H1 (cell line): ENCODE data around the gene DAAM1. TPM values are rescaled to one million over a fixed set of nuclear protein-coding genes. Genes with fewer than 3 reads are reported as not detected.

Experiments used
- CTCF ChIA-PET: fragments of 300-600 bp; sonication (Branson Sonifier 250); formaldehyde crosslinking; loops from one replicate; lab custom pipeline; 2021; ENCODE audit not compliant: partially characterized antibody; lab: Charles Lee
- POLR2A ChIA-PET: fragments of 300-600 bp; sonication (Branson Sonifier 250); formaldehyde crosslinking; loops from one replicate; lab custom pipeline; 2021; ENCODE audit warnings: inconsistent platforms; ENCODE audit not compliant: partially characterized antibody; lab: Charles Lee
- DNase-seq, 2 experiments: peaks; one replicate each; pipeline versions ENCODE4 v3.0.0 to v3.0.0-alpha.2; 2010 to 2022; ENCODE audit warnings: low spot score in 2 of 2, low read depth in 1 of 2, mixed read lengths in 1 of 2
- FAIRE-seq: peaks from 2 replicates; lab custom pipeline; 2011; peaks lifted over from hg19 to GRCh38; lab: Jason Lieb, UNC
- H2AFZ ChIP-seq: 2 replicates; pipeline ENCODE4 v1.8.1; 2012; ENCODE audit warnings: low read length, inconsistent platforms
- H2AK5ac ChIP-seq: 2 replicates; pipeline ENCODE4 v1.6.1; 2013; ENCODE audit warnings: low read depth, low read length
- H2BK120ac ChIP-seq: replicated peaks from 2 replicates; pipeline ENCODE3; 2013; ENCODE audit warnings: low read depth, low read length, inconsistent platforms
- H2BK12ac ChIP-seq: 2 replicates; pipeline ENCODE4 v1.6.1; 2013; ENCODE audit warnings: low read depth, low read length
- H2BK15ac ChIP-seq: 2 replicates; pipeline ENCODE4 v1.6.1; 2013; ENCODE audit warnings: low read length
- H2BK20ac ChIP-seq: 2 replicates; pipeline ENCODE4 v1.6.1; 2013; ENCODE audit warnings: low read length
- H2BK5ac ChIP-seq: 2 replicates; pipeline ENCODE4 v1.6.1; 2013; ENCODE audit warnings: low read depth, low read length
- H3K14ac ChIP-seq: 2 replicates; pipeline ENCODE4 v1.6.1; 2013; ENCODE audit warnings: inconsistent platforms; ENCODE audit not compliant: insufficient read length
- H3K18ac ChIP-seq: 2 replicates; pipeline ENCODE4 v1.6.1; 2013; ENCODE audit warnings: low read length; ENCODE audit errors: extremely low read depth
- H3K23ac ChIP-seq: 2 replicates; pipeline ENCODE4 v1.6.1; 2013; ENCODE audit warnings: inconsistent platforms; ENCODE audit not compliant: insufficient read length
- H3K23me2 ChIP-seq: 2 replicates; pipeline ENCODE4 v1.6.1; 2013; ENCODE audit warnings: low read depth, low read length
- H3K27ac ChIP-seq: 2 replicates; pipeline ENCODE4 v1.6.1; 2011; ENCODE audit warnings: low read depth, low read length, inconsistent platforms
- H3K27me3 ChIP-seq, 4 experiments: replicated peaks in 1 of 4; 1 replicate in 1 of 4; 2 replicates in 3 of 4; pipeline versions ENCODE4 v1.6.1 to v1.8.1; 2011 to 2013; ENCODE audit warnings: low read length in 3 of 4, mild to moderate bottlenecking in 3 of 4, inconsistent platforms in 2 of 4, mixed read lengths in 2 of 4, moderate library complexity in 1 of 4; ENCODE audit not compliant: control insufficient read depth in 3 of 4, insufficient read depth in 3 of 4; ENCODE audit errors: extremely low read depth in 1 of 4
- H3K36me3 ChIP-seq, 4 experiments: 2 replicates each; pipeline versions ENCODE4 v1.6.1 to v1.8.1; 2011 to 2013; ENCODE audit warnings: mild to moderate bottlenecking in 4 of 4, low read length in 3 of 4, moderate library complexity in 2 of 4, control low read depth in 1 of 4, inconsistent platforms in 1 of 4; ENCODE audit not compliant: insufficient read depth in 4 of 4, control insufficient read depth in 2 of 4
- H3K4ac ChIP-seq: replicated peaks from 2 replicates; pipeline ENCODE3; 2013; ENCODE audit warnings: low read length, low read depth, mixed read lengths, inconsistent platforms; ENCODE audit not compliant: insufficient read length
- H3K4me1 ChIP-seq, 4 experiments: replicated peaks in 1 of 4; 1 replicate in 1 of 4; 2 replicates in 3 of 4; pipeline versions ENCODE4 v1.6.1 to v1.8.1; 2011 to 2013; ENCODE audit warnings: low read length in 3 of 4, inconsistent platforms in 2 of 4, mixed read lengths in 1 of 4; ENCODE audit not compliant: insufficient read depth in 4 of 4, control insufficient read depth in 3 of 4
- H3K4me2 ChIP-seq, 2 experiments: 2 replicates each; pipeline versions ENCODE4 v1.6.1 to v1.8.1; 2011 to 2013; ENCODE audit warnings: low read depth in 2 of 2, low read length in 2 of 2, control low read depth in 1 of 2, inconsistent platforms in 1 of 2, mild to moderate bottlenecking in 1 of 2; ENCODE audit not compliant: insufficient read depth in 1 of 2
- H3K4me3 ChIP-seq, 4 experiments: fragments of 200-600, 300-600 bp in 1 of 4; sonication (generic), shearing (Covaris generic), sonication (Bioruptor Twin) in 1 of 4; 2 replicates each; pipeline versions ENCODE4 v1.5.1 to v1.8.1; 2011 to 2016; ENCODE audit warnings: low read length in 4 of 4, low read depth in 3 of 4, control low read depth in 2 of 4, inconsistent platforms in 2 of 4, mild to moderate bottlenecking in 2 of 4, mixed read lengths in 1 of 4, moderate library complexity in 1 of 4; ENCODE audit not compliant: insufficient read depth in 2 of 4; ENCODE audit errors: extremely low read depth in 1 of 4
- H3K56ac ChIP-seq: replicated peaks from 2 replicates; pipeline ENCODE3; 2013; ENCODE audit warnings: low read depth, mild to moderate bottlenecking, mixed read lengths, low read length, inconsistent platforms; ENCODE audit not compliant: insufficient read length
- H3K79me1 ChIP-seq: 2 replicates; pipeline ENCODE4 v1.6.1; 2013; ENCODE audit warnings: low read depth, low read length, control low read depth
- H3K79me2 ChIP-seq, 2 experiments: 2 replicates each; pipeline versions ENCODE4 v1.6.1 to v1.8.1; 2012 to 2013; ENCODE audit warnings: low read length in 2 of 2, mild to moderate bottlenecking in 2 of 2, inconsistent platforms in 1 of 2; ENCODE audit not compliant: insufficient read depth in 2 of 2, control insufficient read depth in 1 of 2
- H3K9ac ChIP-seq, 4 experiments: replicated peaks in 1 of 4; 1 replicate in 1 of 4; 2 replicates in 3 of 4; pipeline versions ENCODE4 v1.6.1 to v1.8.1; 2011 to 2013; ENCODE audit warnings: low read depth in 3 of 4, low read length in 3 of 4, control low read depth in 2 of 4, mild to moderate bottlenecking in 2 of 4, moderate library complexity in 2 of 4, inconsistent platforms in 1 of 4; ENCODE audit errors: extremely low read depth in 1 of 4
- H3K9me3 ChIP-seq, 2 experiments: 2 replicates each; pipeline versions ENCODE4 v1.6.1 to v1.8.1; 2012 to 2013; ENCODE audit warnings: mild to moderate bottlenecking in 2 of 2, moderate library complexity in 2 of 2, control low read depth in 1 of 2, inconsistent platforms in 1 of 2, low read depth in 1 of 2, low read length in 1 of 2, mixed read lengths in 1 of 2; ENCODE audit not compliant: insufficient read depth in 2 of 2
- H4K20me1 ChIP-seq, 2 experiments: replicated peaks in 1 of 2; 2 replicates each; pipeline versions ENCODE3 to v1.8.1; 2011 to 2013; ENCODE audit warnings: inconsistent platforms in 2 of 2, low read length in 2 of 2, mild to moderate bottlenecking in 1 of 2; ENCODE audit not compliant: insufficient read depth in 2 of 2, control insufficient read depth in 1 of 2
- H4K5ac ChIP-seq: 2 replicates; pipeline ENCODE4 v1.6.1; 2013; ENCODE audit warnings: low read length, low read depth, mixed read lengths, inconsistent platforms; ENCODE audit not compliant: insufficient read length
- H4K8ac ChIP-seq: 2 replicates; pipeline ENCODE4 v1.8.0; 2013; ENCODE audit warnings: mild to moderate bottlenecking, moderate library complexity, low read length, inconsistent platforms; ENCODE audit not compliant: insufficient read depth; ENCODE audit errors: extremely low read depth
- H4K91ac ChIP-seq: replicated peaks from 2 replicates; pipeline ENCODE3; 2013; ENCODE audit warnings: low read length, mixed read lengths, inconsistent platforms; ENCODE audit not compliant: insufficient read length
- EZH2 ChIP-seq: fragments of 200-600 bp; sonication (generic); IDR thresholded peaks from 2 replicates; pipeline ENCODE4 v1.7.1; 2012; ENCODE audit warnings: low read depth, mild to moderate bottlenecking, moderate library complexity, low read length, inconsistent platforms; ENCODE audit not compliant: severe bottlenecking
- JUN ChIP-seq: IDR thresholded peaks from 2 replicates; pipeline ENCODE4 v1.6.1; 2011; ENCODE audit warnings: low read depth, mild to moderate bottlenecking, improper control_type of control experiment, low read length
- KDM1A ChIP-seq: fragments of 200-600, 300-600 bp; sonication (generic); IDR thresholded peaks from 2 replicates; pipeline ENCODE4 v1.7.1; 2016; ENCODE audit warnings: mild to moderate bottlenecking, low read length, borderline replicate concordance
- NANOG ChIP-seq: IDR thresholded peaks from 2 replicates; pipeline ENCODE4 v1.6.1; 2011; ENCODE audit warnings: low read length, low read depth, mild to moderate bottlenecking, inconsistent platforms; ENCODE audit not compliant: insufficient read depth, poor library complexity, severe bottlenecking
- SP2 ChIP-seq: IDR thresholded peaks from 2 replicates; pipeline ENCODE4 v1.6.1; 2012; ENCODE audit warnings: mild to moderate bottlenecking, low read length, inconsistent platforms
- polyA plus RNA-seq, 7 experiments: library from polyadenylated mRNA; depleted of rRNA in 3 of 7; stranded (reverse) in 5 of 7; unstranded in 2 of 7; fragments of >200 nt in 5 of 7; fragments of 200-250 nt in 2 of 7; gene quantifications; 1 replicate in 5 of 7; 2 replicates in 1 of 7; 4 replicates in 1 of 7; pipeline versions ENCODE4 v1.2.1 to v1.2.3, GENCODE V29; 2011 to 2013; ENCODE audit warnings: missing spikeins in 2 of 7, mixed read lengths in 2 of 7
- total RNA-seq: library from RNA; stranded (reverse); fragmentation: NEBNext Ultra II Directional; extraction: Animal tissue kit (Norgen Biotek cat#: 25700); gene quantifications from 2 replicates; pipeline ENCODE4 v1.2.1, GENCODE V29; 2021
- TF ChIP-seq, protein P1 (sequence below), 3 experiments: IDR thresholded peaks; 1 replicate in 2 of 3; 2 replicates in 1 of 3; pipeline versions ENCODE4 v1.5.1 to v1.6.1; 2011; ENCODE audit warnings: low read length in 3 of 3, mild to moderate bottlenecking in 3 of 3, inconsistent platforms in 2 of 3, low read depth in 1 of 3, moderate library complexity in 1 of 3; ENCODE audit not compliant: insufficient read depth in 1 of 3; ENCODE audit errors: control extremely low read depth in 1 of 3

The DAAM1 gene
- total and polyA plus RNA-seq, 2 of the 8 experiments (the other 6 are each of a cell fraction or from before 2014, with no cell fraction given), result 5.0 to 44.9 TPM

DNA sequence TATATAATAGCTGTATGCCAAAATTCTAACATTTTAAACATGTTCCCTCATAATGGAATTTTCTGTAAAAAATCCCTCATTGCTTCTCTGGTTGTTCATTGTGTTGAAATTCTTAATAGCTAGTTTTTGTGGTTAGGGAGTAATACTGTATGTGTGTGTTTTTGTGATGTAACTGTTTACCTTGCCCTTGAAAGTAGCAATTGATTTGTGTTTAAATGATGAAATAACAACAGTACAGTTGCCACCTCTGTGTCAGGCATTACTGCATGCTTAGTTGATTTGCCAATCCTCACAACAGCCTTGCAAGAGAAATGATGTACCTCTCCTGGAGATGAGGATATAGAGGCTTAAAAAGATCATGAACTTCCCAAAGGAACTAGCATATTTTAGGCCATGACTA is 94.9 kb downstream of the DAAM1 start:
- no peak overlapping the region for H3K4me2 ChIP-seq
- H4K5ac ChIP-seq, result no peak overlapping the region
- H2BK15ac ChIP-seq, result no peak overlapping the region
- H3K9ac ChIP-seq, result no peak overlapping the region
- H3K79me2 ChIP-seq, result no peaks in the 10 kb centered on the region
- no peak overlapping the region for H3K56ac ChIP-seq
- H3K9me3 ChIP-seq, result peaks cover 7% of the 10 kb centered on the region in 2 experiments; a peak in 2 of 4 replicates
- H3K23ac ChIP-seq, result no peak overlapping the region
- no peak overlapping the region for H2BK5ac ChIP-seq
- H3K36me3 ChIP-seq, result no peaks in the 10 kb centered on the region; a peak in 1 of 8 replicates
- H3K23me2 ChIP-seq, result no peaks in the 10 kb centered on the region
- CTCF ChIA-PET, result no interaction called here
- no peak overlapping the region for H4K91ac ChIP-seq
- POLR2A ChIA-PET, result no interaction called here
- no peaks in the 10 kb centered on the region for H4K20me1 ChIP-seq
- H3K27ac ChIP-seq, result no peak overlapping the region
- no peaks in the 10 kb centered on the region for H3K27me3 ChIP-seq
- H3K79me1 ChIP-seq, result no peaks in the 10 kb centered on the region
- no peak overlapping the region for H2BK20ac ChIP-seq
- no peak for DNase-seq
- 0 out of 7 replicates have a peak, but pooled peaks cover 0 to 5% (median 0%) of the 10 kb centered on the region in 4 experiments for H3K4me1 ChIP-seq
- FAIRE-seq, result no peak
- no peak overlapping the region for H3K4me3 ChIP-seq
- H3K4ac ChIP-seq, result no peak overlapping the region
- no peak overlapping the region for H3K18ac ChIP-seq
- no peak overlapping the region for H2BK12ac ChIP-seq
- H4K8ac ChIP-seq, result no peak overlapping the region
- H2AFZ ChIP-seq, result no peak overlapping the region
- no peak for TF ChIP-seq SP2
- no peak for TF ChIP-seq KDM1A
- TF ChIP-seq JUN, result no peak
- TF ChIP-seq NANOG, result no peak
- TF ChIP-seq, protein P1, sequence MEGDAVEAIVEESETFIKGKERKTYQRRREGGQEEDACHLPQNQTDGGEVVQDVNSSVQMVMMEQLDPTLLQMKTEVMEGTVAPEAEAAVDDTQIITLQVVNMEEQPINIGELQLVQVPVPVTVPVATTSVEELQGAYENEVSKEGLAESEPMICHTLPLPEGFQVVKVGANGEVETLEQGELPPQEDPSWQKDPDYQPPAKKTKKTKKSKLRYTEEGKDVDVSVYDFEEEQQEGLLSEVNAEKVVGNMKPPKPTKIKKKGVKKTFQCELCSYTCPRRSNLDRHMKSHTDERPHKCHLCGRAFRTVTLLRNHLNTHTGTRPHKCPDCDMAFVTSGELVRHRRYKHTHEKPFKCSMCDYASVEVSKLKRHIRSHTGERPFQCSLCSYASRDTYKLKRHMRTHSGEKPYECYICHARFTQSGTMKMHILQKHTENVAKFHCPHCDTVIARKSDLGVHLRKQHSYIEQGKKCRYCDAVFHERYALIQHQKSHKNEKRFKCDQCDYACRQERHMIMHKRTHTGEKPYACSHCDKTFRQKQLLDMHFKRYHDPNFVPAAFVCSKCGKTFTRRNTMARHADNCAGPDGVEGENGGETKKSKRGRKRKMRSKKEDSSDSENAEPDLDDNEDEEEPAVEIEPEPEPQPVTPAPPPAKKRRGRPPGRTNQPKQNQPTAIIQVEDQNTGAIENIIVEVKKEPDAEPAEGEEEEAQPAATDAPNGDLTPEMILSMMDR (IDR thresholded peaks at IDR 0.05; ENCODE audit: control extremely low read depth in 1 of 3, insufficient read depth in 1 of 3, low read depth in 1 of 3, low read length in 3 of 3), result no peak
- TF ChIP-seq EZH2, result no peak
- H2AK5ac ChIP-seq, result no peak overlapping the region
- H2BK120ac ChIP-seq, result no peak overlapping the region
- no peak overlapping the region for H3K14ac ChIP-seq
